ENCODE data around the gene RBM12. TPM values are rescaled to one million over a fixed set of nuclear protein-coding genes. Genes with fewer than 3 reads are reported as not detected.

Gene RBM12
- total and polyA plus RNA-seq, 2 donors (not counting 1 experiment from before 2014, with no cell fraction given): 52.7 to 144 TPM

DNA sequence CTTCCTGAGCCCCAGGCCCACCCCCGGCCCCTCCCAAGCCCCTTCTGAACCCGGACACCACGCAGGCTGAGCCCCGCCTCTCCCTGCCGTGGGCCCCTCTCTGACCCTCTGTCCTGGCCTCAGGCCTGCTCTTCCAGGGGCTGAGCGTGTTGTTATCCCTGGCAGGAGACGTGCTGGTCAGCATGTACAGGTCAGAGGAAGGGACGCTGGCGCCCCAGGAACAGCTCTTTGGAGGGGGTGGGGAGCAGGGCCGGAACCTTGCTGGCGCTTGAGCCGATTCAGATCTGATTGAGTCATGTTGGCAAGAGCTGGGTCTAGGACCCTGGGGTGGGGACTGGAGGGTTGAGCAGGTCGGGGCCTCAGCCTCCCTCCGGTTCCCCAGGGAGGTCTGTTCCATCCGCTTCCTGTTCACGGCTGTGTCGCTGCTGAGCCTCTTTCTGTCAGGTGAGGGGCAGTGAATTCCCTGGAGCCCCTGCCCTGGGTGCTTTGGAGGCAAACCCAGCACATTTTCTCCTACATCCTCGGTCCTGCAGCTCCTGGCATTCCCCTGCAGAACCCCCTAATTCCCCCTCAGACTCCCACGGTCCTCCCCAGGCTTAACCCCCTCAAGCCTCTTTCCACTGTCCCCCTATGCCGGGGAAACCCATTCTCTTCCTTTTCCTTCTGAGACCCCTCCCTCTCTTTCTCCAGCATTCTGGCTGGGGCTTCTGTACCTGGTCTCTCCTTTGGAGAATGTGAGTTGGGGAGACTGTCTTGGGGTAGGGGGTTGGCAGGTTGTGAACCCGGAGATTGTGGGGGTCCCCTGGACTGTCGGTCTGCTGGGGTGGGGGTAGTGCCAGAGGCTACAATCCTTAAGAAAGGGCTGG, 47.1 kb downstream of the RBM12 start:
- 12% methylated on average over 20 of the region's 22 CpGs for WGBS (ENCODE audit: insufficient coverage)
- ATAC-seq (ENCODE audit: low read depth): no peak
- Mint-ChIP-seq H3K4me1 (peaks cover 38% of the 10 kb centered on the region), H3K27me3 (no peaks in the 10 kb centered on the region), H3K27ac (peak overlapping the region; percentile 61), H3K9me3 (ENCODE audit: insufficient read depth) (no peaks in the 10 kb centered on the region), H3K4me3 (peak overlapping the region; percentile 95)
- ChIA-PET POLR2A (interaction anchor here (0.6 to 4.6 kb wide), 6 partner anchors 47 to 626 kb away, joined by 3 to 38 read pairs (median 4); partner anchors contain the start of genes CPNE1, PHF20, RBM12 and RBM39), CTCF (interaction anchor here (1.2 to 2.6 kb wide), 7 partner anchors 17 to 154 kb away, joined by 3 to 20 read pairs (median 6); partner anchors contain the start of genes NFS1 and ROMO1)
- Histone ChIP-seq H3K4me2 (replicated peaks; ENCODE audit: low read depth, low read length, poor library complexity, severe bottlenecking) (peak overlapping the region; percentile 100), H3K4me3 (ENCODE audit: control extremely low read depth in 1 of 5, extremely low read depth in 1 of 5, insufficient read depth in 1 of 5, low read depth in 2 of 5, low read length in 4 of 5) (peak overlapping the region; percentile 4 to 74 (median 58)), H4K20me1 (ENCODE audit: control insufficient read depth, insufficient read depth, low read length, poor library complexity, severe bottlenecking) (peaks cover 8% of the 10 kb centered on the region), H3K27me3 (replicated peaks in 1 of 4; ENCODE audit: control extremely low read depth in 1 of 4, control insufficient read depth in 3 of 4, insufficient read depth in 4 of 4, low read length in 3 of 4) (peaks cover 0 to 5% (median 2%) of the 10 kb centered on the region in 4 experiments), H3K79me2 (ENCODE audit: control insufficient read depth, insufficient read depth, low read length) (no peaks in the 10 kb centered on the region), H3K9ac (ENCODE audit: low read length) (peak overlapping the region; percentile 76), H3K36me3 (replicated peaks in 1 of 2; ENCODE audit: control extremely low read depth in 1 of 2, control insufficient read depth in 1 of 2, extremely low read depth in 1 of 2, insufficient read depth in 2 of 2, low read length in 1 of 2) (no peaks in the 10 kb centered on the region), H3K27ac (ENCODE audit: low read length in 2 of 2) (no peak overlapping the region), H3K9me3 (ENCODE audit: control extremely low read depth in 1 of 3, control insufficient read depth in 2 of 3, insufficient read depth in 1 of 3, low read length in 2 of 3) (peaks cover 0 to 5% (median 0%) of the 10 kb centered on the region in 3 donors), H2AFZ (ENCODE audit: insufficient read depth, low read depth, low read length, poor library complexity, severe bottlenecking) (peak overlapping the region; percentile 67), H3K4me1 (ENCODE audit: control insufficient read depth in 2 of 2, insufficient read depth in 2 of 2, low read length in 2 of 2) (peaks cover 23 to 40% of the 10 kb centered on the region in 2 donors)
- intact Hi-C loops (cut with micrococcal nuclease): loop anchor here (2.0 to 5.0 kb wide), 4 partner anchors 125 to 470 kb away; partner anchors contain the start of genes EDEM2 and UQCC1
- peak; percentile 78 for DNase-seq
- TF ChIP-seq EZH2 (IDR thresholded peaks at IDR 0.05; ENCODE audit: borderline replicate concordance, insufficient read depth, low read depth, low read length, poor library complexity, severe bottlenecking): no peak
- TF ChIP-seq, protein P1, sequence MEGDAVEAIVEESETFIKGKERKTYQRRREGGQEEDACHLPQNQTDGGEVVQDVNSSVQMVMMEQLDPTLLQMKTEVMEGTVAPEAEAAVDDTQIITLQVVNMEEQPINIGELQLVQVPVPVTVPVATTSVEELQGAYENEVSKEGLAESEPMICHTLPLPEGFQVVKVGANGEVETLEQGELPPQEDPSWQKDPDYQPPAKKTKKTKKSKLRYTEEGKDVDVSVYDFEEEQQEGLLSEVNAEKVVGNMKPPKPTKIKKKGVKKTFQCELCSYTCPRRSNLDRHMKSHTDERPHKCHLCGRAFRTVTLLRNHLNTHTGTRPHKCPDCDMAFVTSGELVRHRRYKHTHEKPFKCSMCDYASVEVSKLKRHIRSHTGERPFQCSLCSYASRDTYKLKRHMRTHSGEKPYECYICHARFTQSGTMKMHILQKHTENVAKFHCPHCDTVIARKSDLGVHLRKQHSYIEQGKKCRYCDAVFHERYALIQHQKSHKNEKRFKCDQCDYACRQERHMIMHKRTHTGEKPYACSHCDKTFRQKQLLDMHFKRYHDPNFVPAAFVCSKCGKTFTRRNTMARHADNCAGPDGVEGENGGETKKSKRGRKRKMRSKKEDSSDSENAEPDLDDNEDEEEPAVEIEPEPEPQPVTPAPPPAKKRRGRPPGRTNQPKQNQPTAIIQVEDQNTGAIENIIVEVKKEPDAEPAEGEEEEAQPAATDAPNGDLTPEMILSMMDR (IDR thresholded peaks at IDR 0.05): no peak
